GM21381 (cell line): ENCODE data around the gene SOX18.

Experiments used
- ATAC-seq: cut with Tn5 transposase; IDR thresholded peaks from one replicate; pipeline ENCODE4 v1.9.1; 2021; ENCODE audit warnings: mild to moderate bottlenecking, moderate library complexity; ENCODE audit not compliant: unreplicated experiment

The SOX18 gene

GRCh38 chr20:64069209-64069613 is 19.8 kb upstream of the SOX18 start:
- ATAC-seq, result no peak

DNA sequence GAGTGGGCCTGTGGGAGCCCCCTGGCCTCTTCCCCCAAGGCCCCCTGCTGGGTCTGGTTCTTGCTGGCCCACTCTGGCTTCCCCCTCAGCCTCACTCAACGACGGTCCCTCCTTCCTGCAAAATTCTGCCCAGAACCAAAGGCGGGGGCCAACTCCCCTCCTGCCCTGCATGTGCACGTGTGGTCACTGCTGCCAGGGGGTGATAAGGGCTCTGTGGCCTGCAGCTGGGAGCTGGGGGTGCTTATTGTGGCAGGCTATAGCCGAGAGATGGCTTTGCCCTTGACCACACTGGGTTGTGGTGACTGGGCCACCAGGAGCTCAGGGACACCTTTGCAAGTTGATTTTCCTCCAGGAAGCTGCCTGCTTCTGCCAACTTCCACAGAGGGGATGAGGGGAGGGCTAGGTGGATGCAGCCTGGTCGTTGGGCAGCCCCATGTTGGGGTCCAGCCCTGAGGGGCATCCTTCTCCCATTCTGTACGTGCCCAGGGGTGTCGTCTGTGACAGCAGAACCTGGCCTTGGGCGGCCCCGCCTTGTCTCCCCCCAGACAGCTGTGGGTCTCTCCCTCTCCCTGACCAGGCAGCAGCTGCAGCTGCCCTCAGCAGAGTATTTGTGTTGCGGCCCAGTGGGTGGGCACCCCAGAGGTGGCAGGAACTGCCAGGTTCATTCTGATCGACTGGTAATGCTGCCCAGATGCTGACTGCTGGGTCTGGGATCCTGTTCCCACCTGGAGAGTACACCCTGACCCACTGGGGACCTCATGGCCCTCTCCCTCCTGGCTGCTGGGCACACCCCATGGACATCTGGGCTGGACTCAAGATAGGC is 19.2 kb upstream of the SOX18 start:
- ATAC-seq, result no peak

DNA sequence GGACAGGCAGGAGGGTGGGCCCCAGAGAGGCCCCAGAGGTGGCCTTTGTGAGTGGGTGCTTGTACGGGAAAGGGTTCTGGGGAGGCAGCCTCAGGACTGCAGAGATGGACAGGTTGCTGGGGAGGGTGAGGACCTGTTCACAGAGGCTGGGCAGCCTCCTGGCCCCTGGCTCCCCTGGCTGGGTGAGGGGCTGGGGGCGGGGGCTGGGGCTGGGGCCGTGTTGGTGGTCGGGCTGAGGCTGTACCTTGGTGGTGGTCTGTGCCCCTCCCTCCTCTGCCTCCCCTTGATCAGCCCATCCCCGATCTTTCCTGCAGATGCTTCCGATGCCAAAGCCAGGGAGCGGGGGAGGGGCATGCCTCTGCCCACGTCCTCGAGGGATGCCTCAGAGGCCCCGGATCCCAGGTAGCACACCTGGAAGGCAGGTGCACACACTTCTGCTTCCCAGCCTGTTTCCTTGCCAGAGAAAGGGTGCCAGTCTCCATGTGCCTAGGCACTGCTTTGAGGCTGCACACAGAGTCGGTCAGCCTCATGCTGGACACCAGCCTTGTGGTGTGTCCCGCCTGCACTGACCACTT is 18.4 kb upstream of the SOX18 start:
- no peak for ATAC-seq

- ATAC-seq, result no peak
Measured at GRCh38 chr20:64067005-64067632, 17.7 kb upstream of the SOX18 start.

DNA sequence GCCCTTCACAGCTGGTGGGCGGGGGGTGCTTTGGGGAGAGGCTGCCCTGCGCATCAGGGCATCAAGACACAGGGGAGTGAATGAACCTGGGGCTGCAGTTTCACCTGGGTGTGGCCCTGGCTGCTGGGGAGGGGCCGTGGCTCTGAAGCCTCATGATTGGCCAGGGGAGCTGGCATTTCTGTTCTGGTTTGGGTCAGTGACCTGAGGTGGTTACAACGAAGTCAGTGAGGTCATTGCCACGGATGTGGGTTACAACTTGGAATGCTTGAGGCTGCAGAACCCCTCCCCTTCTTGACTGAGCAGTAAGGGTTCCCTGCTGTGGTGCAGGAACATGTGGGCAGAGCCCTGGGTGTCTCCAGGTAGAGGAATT is 16.5 kb upstream of the SOX18 start:
- peak; percentile 46 for ATAC-seq

- no peak for ATAC-seq
Measured at GRCh38 chr20:64065062-64065973, 15.9 kb upstream of the SOX18 start.

- ATAC-seq, result no peak
Measured at GRCh38 chr20:64064145-64064698, 14.8 kb upstream of the SOX18 start.

- no peak for ATAC-seq
Measured at GRCh38 chr20:64063389-64064144, 14.1 kb upstream of the SOX18 start.

- ATAC-seq, result peak; percentile 74
Measured at GRCh38 chr20:64062596-64063388, 13.4 kb upstream of the SOX18 start, which contains the start of gene TCEA2. Gene TCEA2 (plus strand): TSS chr20:64063198. CDS start chr20:64063313, 115 bp downstream.

DNA sequence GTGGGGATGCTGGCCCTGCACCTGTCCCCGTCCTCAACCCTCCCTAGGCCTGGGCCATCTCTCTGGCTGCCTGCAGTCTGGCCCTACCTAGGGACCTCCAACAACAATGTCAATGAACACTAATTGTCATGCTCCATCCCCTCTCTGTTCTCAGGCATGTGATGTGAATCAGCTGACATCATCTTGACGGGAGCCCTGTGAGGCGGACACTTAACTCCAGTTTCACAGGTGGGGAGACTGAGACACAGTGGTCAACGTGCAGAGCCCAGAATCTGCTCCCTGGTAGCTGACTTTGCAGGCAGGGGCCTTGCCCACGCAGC is 12.8 kb upstream of the SOX18 start:
- no peak for ATAC-seq

DNA sequence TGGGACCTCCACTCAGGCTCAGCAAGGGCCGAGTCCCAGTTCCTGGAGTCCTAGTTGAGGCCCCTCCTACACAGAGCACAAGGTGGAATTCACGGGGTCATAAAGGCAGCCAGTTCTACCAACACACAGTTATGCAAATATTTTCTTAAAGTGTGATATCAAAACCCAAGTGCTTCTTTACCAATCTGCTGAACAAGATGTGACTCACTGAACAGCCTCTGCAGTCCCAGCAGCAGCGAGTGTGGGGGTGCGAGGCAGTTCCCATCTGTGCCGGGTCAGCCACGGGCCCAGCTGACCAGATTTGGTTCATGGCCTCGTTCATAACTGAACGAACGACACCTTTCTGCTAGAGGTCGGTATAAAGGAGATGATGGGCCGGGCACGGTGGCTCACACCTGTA is 9.1 kb upstream of the SOX18 start:
- no peak for ATAC-seq

- no peak for ATAC-seq
Measured at GRCh38 chr20:64057628-64058498, 8.4 kb upstream of the SOX18 start.

DNA sequence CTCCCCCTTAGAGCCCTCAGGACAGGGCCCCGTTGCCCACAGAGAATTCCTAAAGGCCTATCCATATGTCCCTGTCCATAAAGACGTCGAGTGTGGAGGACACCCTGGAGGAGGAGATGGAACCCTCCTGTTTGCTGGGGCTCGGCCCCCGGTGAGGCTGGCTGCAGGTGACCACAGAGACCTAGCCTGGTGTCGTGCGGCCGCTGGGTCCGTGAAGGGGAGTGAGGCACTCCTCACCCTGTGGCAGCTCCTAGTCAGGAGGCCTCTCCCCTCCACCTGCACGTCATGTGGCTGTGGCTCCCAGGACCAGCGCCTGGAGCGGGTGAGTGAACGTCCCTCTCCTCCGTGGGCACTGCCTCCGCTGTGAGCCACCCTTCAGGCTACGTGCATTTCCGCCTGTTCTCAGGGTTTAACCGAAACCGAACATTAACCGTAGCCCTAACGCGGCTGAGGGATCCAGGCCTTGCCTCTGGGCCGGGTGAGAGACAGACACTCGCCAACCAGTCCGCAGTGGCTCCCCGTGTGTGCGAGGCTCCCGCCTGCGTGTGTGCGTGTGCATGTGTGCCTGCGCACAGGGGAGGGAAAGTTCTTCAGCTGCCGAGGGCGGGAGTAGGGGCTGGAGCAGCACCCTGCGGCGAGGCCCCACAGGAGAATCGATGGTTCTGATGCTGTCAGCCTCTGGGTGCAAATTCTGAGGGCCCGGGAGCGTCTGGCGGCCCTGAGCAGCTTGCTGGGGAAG is 7.6 kb upstream of the SOX18 start:
- no peak for ATAC-seq

DNA sequence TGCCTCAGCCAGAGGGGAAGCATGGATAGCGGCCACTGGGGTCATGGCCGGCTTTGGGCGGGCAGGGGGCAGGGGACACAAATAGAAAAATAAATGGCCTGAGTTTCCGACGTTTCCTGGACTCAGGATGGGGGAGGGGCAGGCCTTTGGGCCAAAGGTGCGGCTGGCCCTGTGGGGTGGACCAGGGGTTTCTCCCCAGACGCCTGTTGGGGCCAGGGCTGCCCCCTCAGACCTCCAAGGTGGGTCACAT is 7.1 kb upstream of the SOX18 start:
- ATAC-seq, result no peak

- ATAC-seq, result no peak
Measured at GRCh38 chr20:64055893-64056638, 6.6 kb upstream of the SOX18 start.

- no peak for ATAC-seq
Measured at GRCh38 chr20:64055396-64055892, 6.0 kb upstream of the SOX18 start.
